SU-DHL-6 (cell line): ENCODE measurements around the gene TSSK3.

ENCODE experiments used
- H2AFZ ChIP-seq: fragments of 200-600 bp; sonication (generic); 2 replicates; pipeline ENCODE4 v1.6.1; 2014; ENCODE audit warnings: low read depth, mild to moderate bottlenecking, moderate library complexity, mixed read lengths, antibody characterized with exemption, low read length; ENCODE audit not compliant: severe bottlenecking
- H3F3A ChIP-seq: fragments of 200-600 bp; shearing (Covaris generic); 2 replicates; pipeline ENCODE4 v1.6.0; 2016; ENCODE audit warnings: antibody characterized with exemption, mild to moderate bottlenecking; ENCODE audit not compliant: insufficient read depth
- H3K27ac ChIP-seq: fragments of 200-600 bp; sonication (generic); 2 replicates; pipeline ENCODE4 v1.5.1; 2016; ENCODE audit warnings: low read depth, mild to moderate bottlenecking, low read length, moderate library complexity, mixed read lengths
- H3K27me3 ChIP-seq: fragments of 200-600 bp; sonication (generic), shearing (Covaris generic); 2 replicates; pipeline ENCODE4 v1.6.0; 2014; ENCODE audit warnings: mild to moderate bottlenecking, low read length
- H3K36me3 ChIP-seq: fragments of 200-600 bp; sonication (generic); 2 replicates; pipeline ENCODE4 v1.6.1; 2014; ENCODE audit warnings: mild to moderate bottlenecking, low read length, mixed read lengths
- H3K4me2 ChIP-seq: fragments of 300-600, 200-600 bp; shearing (Covaris generic), sonication (generic); 2 replicates; pipeline ENCODE4 v1.6.0; 2014; ENCODE audit warnings: low read length, low read depth, mild to moderate bottlenecking; ENCODE audit not compliant: poor library complexity, severe bottlenecking
- H3K4me3 ChIP-seq: fragments of 200-600 bp; sonication (generic); 2 replicates; pipeline ENCODE4 v1.5.1; 2014; ENCODE audit warnings: antibody characterized with exemption, low read length, mild to moderate bottlenecking, mixed read lengths; ENCODE audit not compliant: insufficient read depth, poor library complexity, severe bottlenecking
- H3K79me2 ChIP-seq: fragments of 200-600 bp; sonication (generic); 2 replicates; pipeline ENCODE4 v1.6.1; 2014; ENCODE audit warnings: mild to moderate bottlenecking, low read length, moderate library complexity; ENCODE audit not compliant: insufficient read depth
- H3K9ac ChIP-seq: fragments of 200-600 bp; sonication (generic); 2 replicates; pipeline ENCODE4 v1.7.0; 2014; ENCODE audit warnings: mild to moderate bottlenecking, low read length
- H3K9me2 ChIP-seq: fragments of 200-600 bp; sonication (generic); replicated peaks from 2 replicates; pipeline ENCODE4 v1.6.1; 2014; ENCODE audit warnings: low read length; ENCODE audit not compliant: insufficient read depth
- H3K9me3 ChIP-seq: fragments of 200-600 bp; sonication (generic); 2 replicates; pipeline ENCODE4 v1.6.1; 2014; ENCODE audit warnings: low read length, mixed read lengths; ENCODE audit not compliant: insufficient read depth
- H4K20me1 ChIP-seq: fragments of 200-600 bp; sonication (generic); 2 replicates; pipeline ENCODE4 v1.6.1; 2014; ENCODE audit warnings: low read depth, mild to moderate bottlenecking, antibody characterized with exemption, low read length, moderate library complexity, mixed read lengths
- EZH2phosphoT487 ChIP-seq: fragments of 200-600 bp; sonication (generic), shearing (Covaris generic); conservative IDR thresholded peaks from 2 replicates; pipeline ENCODE4 v1.6.1; 2018; ENCODE audit warnings: mild to moderate bottlenecking, antibody characterized with exemption, low read length, moderate library complexity, mixed read lengths
- TF ChIP-seq, protein P1 (sequence below): fragments of 200-600 bp; sonication (generic); IDR thresholded peaks from one replicate; pipeline ENCODE4 v1.5.1; 2017; ENCODE audit warnings: antibody characterized with exemption, mild to moderate bottlenecking, low read length, moderate library complexity; ENCODE audit not compliant: insufficient read depth, poor library complexity, severe bottlenecking

The TSSK3 gene

DNA sequence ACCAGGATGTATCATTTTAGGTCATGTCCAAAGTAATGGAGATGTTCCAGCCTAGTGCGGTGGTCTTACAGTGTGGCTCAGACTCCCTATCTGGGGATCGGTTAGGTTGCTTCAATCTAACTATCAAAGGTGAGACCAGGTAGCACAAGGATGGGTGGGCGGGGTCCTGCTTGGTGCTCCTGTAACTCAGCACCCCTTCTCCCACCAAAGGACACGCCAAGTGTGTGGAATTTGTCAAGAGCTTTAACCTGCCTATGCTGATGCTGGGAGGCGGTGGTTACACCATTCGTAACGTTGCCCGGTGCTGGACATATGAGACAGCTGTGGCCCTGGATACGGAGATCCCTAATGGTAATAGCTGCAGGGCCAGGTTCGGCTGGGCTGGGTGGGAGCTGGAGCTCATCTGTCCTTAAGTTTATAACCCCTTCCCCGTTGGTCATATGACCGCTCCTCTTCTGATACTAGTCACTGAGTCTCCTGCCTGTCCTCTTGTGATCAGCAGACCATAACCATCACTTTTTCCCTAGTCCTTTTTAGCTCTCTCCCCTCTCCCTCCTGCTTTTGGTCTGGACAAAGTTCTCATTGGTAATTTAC is 31.7 kb upstream of the TSSK3 start:
- Histone ChIP-seq H3F3A (peaks cover 43% of the 10 kb centered on the region), H3K9me2 (no peaks in the 10 kb centered on the region), H3K4me3 (no peak overlapping the region), H3K27me3 (no peaks in the 10 kb centered on the region), H4K20me1 (no peaks in the 10 kb centered on the region), H3K79me2 (peaks cover 10% of the 10 kb centered on the region; the same call in 1 of the 2 replicates), H3K27ac (no peak overlapping the region), H3K9ac (no peak overlapping the region), H2AFZ (no peak overlapping the region), H3K9me3 (no peaks in the 10 kb centered on the region), H3K4me2 (no peak overlapping the region), H3K36me3 (peaks cover 2% of the 10 kb centered on the region)
- no peak for TF ChIP-seq EZH2phosphoT487
- TF ChIP-seq, protein P1, sequence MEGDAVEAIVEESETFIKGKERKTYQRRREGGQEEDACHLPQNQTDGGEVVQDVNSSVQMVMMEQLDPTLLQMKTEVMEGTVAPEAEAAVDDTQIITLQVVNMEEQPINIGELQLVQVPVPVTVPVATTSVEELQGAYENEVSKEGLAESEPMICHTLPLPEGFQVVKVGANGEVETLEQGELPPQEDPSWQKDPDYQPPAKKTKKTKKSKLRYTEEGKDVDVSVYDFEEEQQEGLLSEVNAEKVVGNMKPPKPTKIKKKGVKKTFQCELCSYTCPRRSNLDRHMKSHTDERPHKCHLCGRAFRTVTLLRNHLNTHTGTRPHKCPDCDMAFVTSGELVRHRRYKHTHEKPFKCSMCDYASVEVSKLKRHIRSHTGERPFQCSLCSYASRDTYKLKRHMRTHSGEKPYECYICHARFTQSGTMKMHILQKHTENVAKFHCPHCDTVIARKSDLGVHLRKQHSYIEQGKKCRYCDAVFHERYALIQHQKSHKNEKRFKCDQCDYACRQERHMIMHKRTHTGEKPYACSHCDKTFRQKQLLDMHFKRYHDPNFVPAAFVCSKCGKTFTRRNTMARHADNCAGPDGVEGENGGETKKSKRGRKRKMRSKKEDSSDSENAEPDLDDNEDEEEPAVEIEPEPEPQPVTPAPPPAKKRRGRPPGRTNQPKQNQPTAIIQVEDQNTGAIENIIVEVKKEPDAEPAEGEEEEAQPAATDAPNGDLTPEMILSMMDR = no peak

DNA sequence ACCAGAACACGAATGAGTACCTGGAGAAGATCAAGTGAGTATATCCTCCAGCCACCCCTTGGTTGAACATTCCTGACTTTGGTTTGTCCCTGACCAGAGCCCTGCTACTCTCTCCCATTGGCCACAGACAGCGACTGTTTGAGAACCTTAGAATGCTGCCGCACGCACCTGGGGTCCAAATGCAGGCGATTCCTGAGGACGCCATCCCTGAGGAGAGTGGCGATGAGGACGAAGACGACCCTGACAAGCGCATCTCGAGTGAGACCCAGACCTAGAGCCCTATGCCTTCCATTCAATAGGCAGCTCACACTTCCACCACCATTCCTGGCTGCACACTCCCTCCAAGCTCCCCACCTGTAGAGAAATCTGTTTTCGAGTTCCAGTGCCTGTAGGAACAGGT is 30.8 kb upstream of the TSSK3 start:
- Histone ChIP-seq H3K9ac (no peak overlapping the region), H3K36me3 (peaks cover 2% of the 10 kb centered on the region)

DNA sequence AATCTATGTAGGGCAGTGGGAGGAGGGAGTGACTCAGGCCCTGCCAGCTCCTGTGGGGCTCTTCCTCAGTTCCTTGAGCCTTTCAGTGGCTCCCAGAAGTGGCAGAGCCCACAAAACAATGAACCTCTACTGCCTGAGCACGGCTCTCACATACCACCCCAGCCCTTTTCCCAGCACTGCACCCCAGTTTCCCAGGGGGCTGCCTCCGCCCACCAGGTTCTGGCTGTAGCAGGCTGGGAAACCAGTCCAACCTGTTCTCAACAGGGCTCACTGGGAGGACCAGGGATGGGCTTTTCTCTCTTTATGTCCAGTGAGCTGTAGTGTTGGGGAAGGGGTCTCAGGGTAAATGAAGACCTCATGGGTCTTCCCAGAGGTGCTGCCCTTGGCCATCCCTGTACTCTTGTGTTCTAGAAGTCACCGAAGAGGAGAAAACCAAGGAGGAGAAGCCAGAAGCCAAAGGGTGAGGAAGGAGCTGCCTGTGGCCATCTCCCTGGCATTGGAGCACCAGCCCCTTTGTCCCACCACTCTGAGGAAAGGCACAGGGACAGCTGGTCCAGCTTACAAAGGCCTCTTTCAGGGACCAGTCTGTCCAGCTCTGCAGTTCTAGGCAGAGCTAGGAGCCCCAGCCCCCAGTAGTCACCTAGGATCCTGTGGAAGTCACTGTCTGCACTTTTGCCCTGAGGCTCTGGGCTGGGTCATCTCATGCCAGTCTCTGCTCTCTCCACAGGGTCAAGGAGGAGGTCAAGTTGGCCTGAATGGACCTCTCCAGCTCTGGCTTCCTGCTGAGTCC is 29.9 kb upstream of the TSSK3 start:
- Histone ChIP-seq H2AFZ (no peak overlapping the region), H3F3A (peaks cover 43% of the 10 kb centered on the region), H3K9ac (no peak overlapping the region), H3K27me3 (no peaks in the 10 kb centered on the region), H4K20me1 (no peaks in the 10 kb centered on the region), H3K4me3 (no peak overlapping the region), H3K4me2 (peak overlapping the region; percentile 62), H3K27ac (peak overlapping the region; percentile 68), H3K36me3 (peaks cover 2% of the 10 kb centered on the region), H3K9me3 (no peaks in the 10 kb centered on the region), H3K79me2 (peaks cover 10% of the 10 kb centered on the region; the same call in 1 of the 2 replicates), H3K9me2 (no peaks in the 10 kb centered on the region)
- no peak for TF ChIP-seq EZH2phosphoT487
- TF ChIP-seq, protein P1 = no peak

More for the DNA sequence above, 30.8 kb upstream of the TSSK3 start:
- Histone ChIP-seq H4K20me1 (no peaks in the 10 kb centered on the region), H3K4me2 (no peak overlapping the region), H3K9me3 (no peaks in the 10 kb centered on the region), H3K9me2 (no peaks in the 10 kb centered on the region), H3K27ac (peak overlapping the region; percentile 68; the same call in 1 of the 2 replicates), H3K79me2 (peaks cover 10% of the 10 kb centered on the region; the same call in 1 of the 2 replicates), H3F3A (peaks cover 43% of the 10 kb centered on the region), H3K27me3 (no peaks in the 10 kb centered on the region), H3K4me3 (no peak overlapping the region), H2AFZ (no peak overlapping the region)
- TF ChIP-seq, protein P1 = no peak
- no peak for TF ChIP-seq EZH2phosphoT487
